ENCODE measurements around the gene CTTN.

The CTTN gene

DNA sequence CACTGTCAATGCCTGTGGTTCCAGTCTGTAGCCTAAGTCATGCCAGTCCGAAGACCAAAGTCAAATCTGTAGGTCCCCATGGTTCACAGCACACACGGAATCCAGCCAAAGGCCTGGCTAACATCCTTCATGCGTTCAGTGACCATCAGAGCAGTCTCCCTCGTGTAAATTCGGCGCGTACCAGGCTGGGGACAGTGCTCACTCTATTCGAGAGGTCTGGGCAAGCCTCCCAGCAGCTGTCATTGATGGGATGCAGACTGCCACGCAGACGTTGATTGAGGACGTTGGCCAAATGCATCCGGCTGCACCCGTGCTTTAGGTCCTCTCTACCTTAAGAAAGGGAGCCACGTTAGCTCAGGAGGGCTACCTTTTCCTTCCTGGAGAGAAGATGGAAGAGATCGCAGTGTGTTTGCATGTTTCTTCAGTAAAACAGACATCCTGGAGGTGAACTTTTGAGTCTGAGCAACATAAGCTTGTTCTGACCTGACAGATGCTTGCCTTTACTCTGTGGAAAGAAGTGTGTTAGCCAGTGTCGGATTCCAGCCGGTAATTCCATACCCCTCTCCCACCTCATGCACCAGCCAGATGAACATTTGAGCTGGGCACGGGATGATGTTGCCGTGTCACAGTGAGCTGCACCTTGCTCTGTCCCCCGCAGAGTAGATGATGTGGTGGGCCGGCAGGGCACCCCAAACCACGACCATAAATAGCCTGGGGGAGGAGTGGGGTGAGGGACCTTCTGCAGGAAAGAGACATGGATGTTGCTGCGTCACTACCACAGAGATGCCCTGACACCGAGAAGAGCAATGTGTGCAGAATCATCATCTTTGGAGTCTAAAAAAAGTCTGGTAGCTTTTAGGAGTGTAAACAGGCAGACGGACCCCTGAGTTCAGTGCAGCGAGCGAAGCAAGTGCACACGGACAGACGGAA is 12.2 kb downstream of the CTTN start:
- DNase-seq, result peak; percentile 14

DNA sequence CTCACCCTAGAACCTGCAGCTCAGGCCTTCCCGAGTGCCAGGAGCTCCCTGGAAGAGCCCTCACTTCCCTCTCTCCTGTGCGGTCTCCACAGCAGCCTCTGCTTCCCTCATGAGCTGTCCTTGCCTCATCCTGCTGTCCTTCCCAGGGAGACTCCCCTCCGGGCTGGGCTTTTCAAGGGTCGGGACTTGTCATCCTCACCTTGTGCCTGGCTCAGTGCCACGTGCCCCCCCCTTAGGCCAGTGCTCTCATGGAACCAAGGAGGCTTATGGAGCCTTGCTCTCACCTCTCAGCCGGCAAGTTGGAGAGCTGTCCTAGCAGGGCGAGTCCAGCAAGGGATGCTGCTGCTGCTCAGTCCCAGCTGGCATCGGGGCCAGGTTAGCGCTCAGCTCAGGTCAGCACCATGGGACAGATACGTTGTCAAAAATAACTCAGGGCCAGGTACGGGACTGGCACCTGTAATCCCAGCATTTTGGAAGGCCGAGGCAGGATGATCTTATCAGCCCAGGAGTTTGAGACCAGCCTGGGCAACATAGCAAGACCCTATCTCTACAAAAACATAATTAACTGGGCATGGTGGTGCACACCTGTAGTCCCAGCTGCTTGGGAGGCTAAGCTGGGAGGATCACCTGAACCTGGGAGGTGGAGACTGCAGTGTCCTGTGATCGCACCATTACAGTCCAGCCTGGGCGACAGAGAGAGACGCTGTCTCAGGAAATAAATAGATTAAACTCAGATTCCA is 13.6 kb downstream of the CTTN start:
- DNase-seq, result no peak

DNA sequence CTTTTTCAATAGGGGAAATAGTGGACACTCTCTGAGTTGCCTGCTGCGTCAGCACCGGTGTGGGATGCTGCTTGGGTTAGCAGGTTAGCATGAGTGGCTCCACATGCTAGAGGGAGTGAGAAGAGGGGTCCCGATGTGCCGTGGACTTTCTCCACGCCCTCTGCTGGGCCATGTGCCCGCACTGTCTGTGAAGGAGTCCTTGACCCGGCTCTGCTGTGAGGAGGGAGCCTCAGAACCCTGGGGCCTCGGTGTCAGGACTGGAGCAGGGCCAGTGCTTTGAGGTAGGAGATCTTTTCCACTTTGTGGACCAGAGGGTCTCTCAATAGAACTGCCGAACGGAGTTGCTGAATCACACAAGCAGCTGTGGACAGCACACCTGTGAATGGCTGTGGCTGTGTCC is 14.8 kb downstream of the CTTN start:
- DNase-seq, result no peak

DNA sequence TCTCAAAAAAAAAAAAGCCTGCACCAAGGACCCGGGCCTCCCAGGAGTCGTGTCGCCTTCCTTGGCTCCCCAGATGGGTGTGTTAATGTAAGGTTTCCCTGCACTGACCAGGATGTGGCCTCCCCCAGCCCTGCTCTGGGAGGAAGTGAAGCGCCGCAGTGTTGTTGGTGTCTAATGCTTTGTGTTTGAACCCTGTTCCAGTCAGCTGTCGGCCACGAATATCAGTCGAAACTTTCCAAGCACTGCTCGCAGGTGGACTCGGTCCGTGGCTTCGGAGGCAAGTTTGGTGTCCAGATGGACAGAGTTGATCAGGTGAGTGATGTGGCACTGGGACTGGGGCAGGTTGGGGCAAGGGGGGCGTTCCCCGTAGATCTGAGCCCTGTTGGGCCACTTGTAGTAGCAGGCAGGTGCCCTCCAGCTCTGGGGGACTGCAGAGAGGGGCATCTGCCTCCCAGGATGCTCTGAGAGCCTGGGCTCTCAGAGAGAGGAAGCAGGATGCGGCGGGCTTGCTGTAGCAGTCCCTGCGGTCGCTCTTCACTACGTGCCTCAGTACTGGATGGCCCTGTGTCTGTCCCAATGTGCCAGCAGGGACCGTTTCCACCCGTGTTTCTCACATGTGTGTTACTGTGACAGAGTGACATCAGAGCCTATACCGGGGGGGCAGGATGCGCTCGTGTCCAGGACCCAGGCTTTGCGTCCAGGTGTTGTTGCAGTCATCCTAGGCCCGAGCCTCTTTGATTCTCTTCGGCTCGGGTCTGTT is 16.2 kb downstream of the CTTN start:
- no peak for DNase-seq

DNA sequence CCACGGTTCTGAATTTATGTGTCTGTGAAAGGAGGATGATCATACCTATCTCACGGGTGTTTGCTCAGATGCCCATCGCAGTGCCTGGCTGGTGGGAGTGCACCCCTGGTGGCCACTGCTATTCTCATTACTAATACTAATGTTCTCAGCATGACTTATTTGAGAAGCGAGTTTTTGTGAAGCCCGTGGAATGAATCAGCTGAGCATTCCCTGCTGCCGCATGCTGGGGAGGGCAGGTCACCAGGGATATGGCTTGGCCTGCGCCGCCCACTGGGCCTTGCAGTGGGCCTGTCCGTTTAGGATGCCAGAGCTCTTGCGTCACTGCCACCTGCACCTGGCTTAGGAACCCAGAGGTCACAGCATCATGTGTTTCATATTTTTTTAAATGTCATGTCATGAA is 16.9 kb downstream of the CTTN start:
- DNase-seq, result no peak

DNA sequence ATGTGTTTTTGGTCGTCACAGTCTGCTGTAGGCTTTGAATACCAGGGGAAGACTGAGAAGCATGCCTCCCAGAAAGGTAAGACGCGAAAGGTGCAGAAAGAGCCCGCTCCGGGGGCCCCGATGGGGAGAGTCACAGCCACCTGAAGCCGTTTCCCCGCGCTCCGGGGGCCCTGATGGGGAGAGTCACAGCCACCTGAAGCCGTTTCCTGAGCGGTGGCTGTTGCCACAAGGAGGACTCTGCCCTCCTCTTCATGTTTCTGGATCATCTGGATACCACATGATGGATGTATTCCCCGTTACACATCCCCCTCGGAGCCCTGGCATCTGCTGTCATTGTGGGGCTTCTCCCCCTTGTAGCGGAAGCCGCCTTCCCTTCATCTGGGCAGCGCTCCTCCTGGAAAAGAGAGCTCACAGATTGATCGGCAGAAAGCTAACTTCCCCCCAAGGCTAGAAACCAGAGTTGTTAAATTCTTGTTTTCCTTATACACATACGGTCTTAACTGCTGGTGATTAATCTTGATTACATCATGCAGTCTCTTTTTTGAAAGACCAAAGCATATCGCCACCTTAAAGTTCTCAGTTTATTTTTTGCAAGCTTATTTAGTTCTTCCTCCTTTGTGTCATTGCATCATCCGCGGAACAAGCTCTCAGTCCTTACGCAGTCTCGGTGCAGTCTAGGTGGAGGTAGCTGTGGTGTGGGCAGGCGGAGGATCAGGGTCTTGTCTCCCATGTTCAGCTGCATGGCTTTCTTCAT is 17.5 kb downstream of the CTTN start:
- no peak for DNase-seq

DNA sequence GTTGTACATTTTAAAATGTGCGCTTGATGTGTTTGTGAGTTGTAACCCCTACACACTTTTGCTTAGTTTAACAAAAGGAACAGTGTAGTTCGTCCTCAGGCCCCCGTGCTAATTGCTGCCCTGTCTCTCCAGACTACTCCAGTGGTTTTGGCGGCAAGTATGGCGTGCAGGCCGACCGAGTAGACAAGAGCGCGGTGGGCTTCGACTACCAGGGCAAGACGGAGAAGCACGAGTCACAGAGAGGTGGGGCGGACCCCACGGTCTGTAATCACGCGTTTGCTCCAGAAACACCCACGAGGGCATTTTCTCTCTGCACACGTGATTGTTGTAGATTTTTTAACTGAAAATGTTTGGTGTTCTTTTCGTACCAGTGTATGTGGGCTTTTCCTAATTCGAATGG is 18.6 kb downstream of the CTTN start:
- DNase-seq, result no peak

DNA sequence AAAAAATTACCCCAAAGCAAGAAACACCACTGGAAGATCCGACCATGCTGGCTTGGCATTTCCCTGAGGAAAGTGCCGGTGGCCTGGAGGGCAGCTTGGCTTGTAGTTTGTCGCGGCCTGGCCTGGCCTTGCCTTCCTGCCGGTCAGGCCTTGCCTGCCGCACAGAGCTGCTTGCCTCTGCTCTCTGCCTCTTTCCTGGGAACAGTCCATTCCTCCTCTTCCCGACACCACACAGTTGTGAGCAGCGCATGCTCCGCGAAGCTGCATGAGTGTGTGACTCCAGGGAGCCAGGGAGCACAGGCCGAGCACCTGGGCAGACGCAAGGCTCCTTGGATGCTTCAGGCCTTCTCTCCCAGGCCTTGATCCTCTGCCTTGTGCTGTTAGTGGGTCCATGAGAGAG is 19.8 kb downstream of the CTTN start:
- DNase-seq, result no peak

DNA sequence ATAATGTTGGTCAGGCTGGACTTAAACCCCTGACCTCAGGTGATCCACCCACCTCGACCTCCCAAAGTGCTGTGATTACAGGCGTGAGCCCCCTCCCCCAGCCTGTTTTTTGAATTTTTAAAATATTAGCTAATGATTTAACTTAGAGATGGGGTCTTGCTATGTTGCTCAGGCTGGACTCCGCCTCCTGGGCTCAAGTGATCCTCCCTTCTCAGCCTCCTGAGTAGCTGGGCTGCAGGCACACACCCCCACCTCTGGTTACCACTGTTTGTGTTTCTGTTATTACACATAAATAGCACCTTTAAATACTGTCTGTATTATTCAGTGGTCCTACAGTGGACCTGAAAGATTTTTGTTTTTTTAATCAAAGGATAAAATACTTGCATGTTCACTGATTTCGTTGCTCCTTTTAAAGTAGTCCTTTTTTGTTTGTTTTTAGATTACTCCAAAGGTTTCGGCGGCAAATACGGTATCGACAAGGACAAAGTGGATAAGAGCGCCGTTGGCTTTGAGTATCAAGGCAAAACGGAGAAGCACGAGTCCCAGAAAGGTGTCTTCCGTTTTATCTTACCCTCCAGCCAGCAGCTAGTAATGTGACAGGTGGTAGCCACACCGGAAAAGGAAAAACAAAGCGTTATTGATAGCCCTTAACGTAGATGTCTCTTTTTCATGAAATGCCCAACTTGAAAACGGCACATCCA is 21.1 kb downstream of the CTTN start:
- DNase-seq, result no peak

DNA sequence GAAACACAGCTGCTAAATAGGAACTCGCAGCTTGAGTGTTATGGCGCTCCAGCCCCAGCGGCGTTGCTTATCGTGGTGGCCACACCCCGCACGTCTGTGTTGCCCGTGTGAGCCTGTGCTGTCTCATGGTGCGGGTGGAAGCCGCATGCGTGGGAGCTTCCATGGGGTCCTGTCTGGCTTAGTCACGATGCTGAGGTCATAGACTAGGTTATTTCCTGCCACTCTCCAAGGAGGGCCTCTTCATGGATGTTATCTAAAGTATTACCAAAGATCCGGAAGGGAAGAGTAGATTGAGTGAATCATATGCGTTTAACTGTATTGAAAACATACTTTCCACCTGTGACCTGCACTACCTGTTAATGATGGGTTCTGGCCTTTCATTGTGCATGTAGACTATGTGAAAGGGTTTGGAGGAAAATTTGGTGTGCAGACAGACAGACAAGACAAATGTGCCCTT is 21.7 kb downstream of the CTTN start:
- DNase-seq, result no peak

DNA sequence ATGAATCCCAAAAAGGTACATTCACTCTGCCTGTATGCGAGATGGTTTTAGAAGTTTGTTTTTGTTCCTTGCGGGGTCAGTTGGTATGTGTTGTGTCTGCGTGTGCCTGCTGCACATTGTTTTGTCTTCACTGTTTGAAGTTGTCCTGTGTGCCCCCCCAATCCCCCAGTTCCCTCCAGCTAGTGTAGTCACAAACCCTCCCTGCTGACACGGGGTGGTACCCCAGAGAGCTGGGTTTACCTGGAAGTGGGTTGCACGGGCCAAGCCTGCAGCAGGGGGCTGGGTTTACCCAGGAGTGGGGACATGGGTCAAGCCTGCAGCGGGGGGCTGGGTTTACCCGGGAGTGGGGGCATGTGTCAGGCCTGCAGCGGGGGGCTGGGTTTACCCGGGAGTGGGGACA is 22.2 kb downstream of the CTTN start:
- DNase-seq, result no peak

DNA sequence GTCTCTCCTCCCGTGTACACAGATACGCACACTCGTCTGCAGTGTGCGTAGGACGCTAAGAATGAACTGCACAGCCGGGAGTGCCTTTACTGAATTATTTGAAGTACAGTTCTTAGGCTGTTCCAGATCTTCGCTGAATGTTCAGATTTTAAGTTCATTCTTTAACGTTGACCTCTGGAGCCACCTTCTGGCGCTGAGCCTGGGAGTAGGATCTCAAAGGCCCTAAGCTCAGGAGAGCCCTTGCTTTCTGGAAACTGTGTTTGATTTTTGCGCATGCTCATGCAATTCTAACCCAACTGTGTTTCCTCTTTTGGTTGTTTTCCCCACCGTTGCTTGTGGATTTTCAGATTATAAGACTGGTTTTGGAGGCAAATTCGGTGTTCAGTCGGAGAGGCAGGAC is 22.8 kb downstream of the CTTN start:
- DNase-seq, result peak; percentile 16

DNA sequence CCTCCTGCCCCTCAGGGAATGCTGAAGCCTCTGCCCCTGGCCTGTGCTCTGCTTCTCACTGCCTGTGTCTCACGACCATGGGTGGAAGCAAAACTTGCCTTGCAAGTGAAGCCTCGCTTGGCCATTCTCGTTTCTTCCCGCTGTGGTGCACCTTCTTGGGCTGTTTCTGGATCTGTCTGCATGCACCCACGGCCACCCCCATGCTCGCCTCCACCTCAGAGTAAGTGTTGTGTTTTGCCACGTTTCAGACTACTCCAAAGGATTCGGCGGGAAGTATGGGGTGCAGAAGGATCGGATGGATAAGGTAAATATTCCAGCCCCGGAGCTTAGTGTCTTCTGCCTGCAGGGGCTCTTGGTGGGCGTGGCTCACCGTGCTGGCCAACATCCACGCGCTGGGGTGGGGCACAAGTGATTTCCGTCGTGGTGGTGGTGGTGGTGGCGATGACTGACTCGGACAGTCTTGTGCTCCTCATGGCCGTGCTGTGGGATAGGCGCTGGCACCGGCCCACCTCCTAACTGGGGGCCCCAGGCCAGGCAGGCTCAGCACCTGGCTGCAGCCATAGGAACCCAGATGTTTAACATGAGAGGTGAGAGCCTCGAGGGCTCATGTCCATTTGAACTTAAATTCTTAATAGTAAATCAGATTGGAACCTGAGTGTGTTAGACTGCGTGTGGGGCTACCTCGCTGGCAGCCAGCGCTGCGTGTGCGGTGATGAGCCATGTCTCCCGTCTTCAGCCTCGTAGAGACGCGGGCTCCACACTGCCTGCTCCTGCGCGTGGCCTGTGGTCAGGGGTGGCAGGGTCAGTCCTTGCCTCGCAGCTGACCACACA is 24.6 kb downstream of the CTTN start:
- DNase-seq, result no peak

DNA sequence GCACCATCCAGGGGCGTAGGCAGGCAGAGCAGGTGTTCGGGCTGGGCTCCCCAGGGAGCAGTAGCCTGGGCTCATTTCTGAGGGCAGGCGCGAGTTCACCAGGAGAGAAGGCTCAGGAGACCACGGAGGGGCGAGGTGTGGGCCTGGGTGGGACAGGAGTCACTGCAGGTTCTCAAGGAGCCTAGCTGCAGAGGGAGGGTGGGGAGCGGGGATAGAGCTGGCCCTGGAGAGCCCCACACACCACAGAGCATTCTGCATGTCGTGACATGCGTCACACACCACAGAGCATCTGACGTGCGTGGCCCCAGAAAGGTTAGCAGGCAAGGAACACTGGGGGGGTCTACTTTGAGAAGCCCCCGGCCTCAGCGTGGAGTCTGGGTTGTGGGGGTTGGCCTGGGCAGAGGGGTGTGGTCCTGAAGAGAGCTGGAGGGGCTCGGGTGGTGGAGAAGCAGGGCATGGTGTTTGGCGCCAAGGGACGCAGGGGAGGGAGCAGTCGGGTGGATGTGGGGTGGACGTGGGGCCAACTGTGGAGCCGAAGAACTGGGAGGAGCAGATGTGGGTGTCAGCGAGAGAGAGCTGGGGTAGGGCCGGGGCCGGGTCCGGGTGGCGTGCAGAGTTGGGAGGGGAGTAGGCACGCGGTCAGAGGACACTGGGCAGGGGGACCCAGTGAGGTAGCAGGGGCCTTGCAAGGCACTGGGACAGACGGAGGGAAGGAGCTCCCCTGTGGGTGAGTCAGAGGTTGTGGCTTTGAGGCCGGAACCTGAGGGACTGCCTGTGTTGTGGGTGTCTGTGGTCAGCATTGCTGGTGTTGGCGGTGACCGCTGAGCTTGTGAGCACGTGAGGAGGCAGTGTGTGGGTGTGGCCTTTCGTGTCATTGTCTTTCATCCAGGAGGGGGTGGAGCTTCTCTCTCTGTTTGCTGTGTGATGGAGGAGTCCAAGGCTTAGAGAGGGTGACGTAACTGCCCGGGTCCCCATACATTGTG is 25.5 kb downstream of the CTTN start:
- DNase-seq, result no peak

DNA sequence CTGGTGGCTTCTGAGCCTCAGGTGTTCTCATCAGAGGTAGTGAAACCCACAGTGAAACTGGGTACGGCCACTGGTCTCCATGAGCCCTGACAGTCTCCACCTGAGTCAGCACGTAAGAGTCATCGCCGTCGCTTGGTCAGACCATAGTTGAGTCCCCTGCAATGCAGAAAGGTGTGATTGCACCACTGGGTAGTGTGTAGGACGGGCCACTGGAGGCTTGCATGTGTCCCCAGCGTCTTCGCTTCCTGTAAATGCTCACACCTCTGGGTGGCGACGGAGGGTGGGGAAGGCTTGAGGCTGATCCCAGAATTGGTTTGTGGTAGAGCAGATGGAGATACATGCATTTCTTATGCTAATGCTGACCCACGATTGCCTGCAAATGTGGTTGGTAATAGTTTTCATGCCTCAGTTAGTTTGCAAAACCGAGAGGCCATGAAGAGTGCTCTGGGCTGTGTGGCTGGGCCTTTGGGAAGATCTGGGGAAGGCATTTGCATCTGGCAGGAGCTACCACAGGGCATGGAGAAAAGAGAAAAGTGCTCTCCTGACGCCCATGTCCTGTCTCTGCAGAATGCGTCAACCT is 26.5 kb downstream of the CTTN start:
- no peak for DNase-seq

DNA sequence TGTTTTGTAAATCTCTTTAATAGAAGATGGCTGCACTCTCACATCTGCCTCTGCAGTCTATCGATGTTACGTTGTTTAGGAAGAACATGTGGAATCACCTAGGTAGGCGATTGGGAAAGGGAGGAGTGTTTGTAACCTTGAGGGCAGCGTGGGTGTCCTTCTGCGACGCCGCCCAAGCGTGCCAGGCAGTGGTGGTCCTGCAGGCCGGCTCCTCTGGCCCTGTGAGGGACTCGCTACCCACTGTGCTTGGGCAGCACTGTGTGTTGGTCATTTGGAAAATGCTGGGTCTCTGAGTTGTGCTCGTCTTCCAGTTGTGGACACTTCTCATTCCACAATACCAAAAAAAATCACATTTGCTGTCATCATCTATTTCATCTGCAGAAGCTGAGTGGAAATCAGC is 29.1 kb downstream of the CTTN start:
- DNase-seq, result no peak

DNA sequence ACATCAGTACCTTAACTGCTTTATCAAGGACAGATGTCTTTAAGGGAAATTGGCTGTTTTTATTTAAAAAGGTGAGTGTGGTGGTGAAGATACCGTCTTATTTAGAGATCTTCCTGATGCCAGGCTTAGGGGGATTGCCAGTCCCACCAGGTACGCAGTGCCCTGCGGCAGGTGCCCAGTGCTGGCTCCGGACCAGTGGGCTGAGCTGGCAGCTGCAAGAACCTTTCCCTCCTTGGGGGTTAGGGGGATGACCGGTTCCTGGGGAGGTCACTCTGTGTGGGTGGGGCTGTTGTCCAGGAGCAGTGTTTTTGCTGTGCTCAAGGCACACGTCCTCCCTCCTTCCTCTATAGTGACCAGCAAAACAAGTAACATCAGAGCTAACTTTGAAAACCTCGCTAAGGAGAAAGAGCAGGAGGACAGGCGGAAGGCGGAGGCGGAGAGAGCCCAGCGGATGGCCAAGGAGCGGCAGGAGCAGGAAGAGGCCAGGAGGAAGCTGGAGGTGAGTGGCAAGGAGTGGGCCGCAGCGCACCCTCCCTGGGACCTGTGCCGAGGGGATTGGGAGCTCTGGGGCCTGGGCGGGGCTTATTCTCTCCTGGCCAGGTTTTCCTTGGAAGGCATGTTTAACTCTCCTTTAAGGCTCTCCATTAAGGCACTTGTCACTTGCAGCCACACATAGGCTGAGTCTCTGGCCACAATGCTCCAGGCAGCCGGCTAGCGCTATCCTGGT is 30.5 kb downstream of the CTTN start:
- no peak for DNase-seq

DNA sequence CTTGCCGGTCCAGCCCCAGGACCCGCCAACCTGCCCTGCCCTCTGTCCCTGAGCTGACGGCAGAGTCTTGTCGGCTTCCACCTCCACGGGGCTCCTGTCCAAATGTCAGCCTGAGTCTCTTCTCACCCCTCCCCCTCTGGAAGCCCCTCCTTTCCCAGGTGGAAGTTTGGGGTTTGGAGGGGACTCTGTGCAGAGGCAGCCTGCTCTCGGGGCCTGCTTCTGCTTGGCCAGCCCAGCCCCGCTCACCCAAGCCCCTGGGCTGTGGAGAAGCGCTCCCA is 31.0 kb downstream of the CTTN start:
- DNase-seq, result no peak

Measured in midbrain (tissue), 1 donor.